ENCODE measurements around the gene TNS1. TPM values are rescaled to one million over a fixed set of nuclear protein-coding genes. Genes with fewer than 3 reads are reported as not detected.

Gene TNS1
- total RNA-seq, 1 donor from 2014 or later, result 227 TPM

DNA sequence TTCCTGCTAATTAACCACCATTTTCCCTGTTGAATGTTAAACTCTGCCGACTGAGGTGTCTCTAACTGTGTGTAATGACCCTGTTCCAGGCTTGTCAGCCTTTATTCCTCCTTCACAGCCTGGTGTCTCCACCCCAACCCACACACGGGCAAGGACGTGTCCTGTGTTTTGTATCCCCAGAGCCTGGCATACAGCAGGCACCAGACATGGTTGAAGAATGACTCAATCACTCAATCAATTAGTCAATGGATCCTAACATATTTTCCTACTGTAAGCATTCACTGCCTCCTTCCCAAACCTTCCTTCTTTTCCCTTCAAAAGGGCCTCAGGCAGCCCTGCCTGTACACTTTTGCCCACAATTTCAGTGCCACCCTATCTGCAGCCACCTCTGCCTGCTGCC is 2.7 kb upstream of the TNS1 start:
- Mint-ChIP-seq H3K36me3 (ENCODE audit: low read depth) (no peaks in the 10 kb centered on the region), H3K9me3 (ENCODE audit: low read depth) (no peaks in the 10 kb centered on the region), H3K4me3 (ENCODE audit: unreplicated experiment) (no peak overlapping the region), H3K27ac (ENCODE audit: unreplicated experiment) (peak overlapping the region; percentile 14), H3K27me3 (ENCODE audit: low read depth) (no peaks in the 10 kb centered on the region), H3K4me1 (ENCODE audit: low read depth) (peaks cover 80% of the 10 kb centered on the region)
- TF ChIP-seq CTCF (IDR thresholded peaks at IDR 0.05), result no peak
- no peak for DNase-seq (ENCODE audit: low spot score)

DNA sequence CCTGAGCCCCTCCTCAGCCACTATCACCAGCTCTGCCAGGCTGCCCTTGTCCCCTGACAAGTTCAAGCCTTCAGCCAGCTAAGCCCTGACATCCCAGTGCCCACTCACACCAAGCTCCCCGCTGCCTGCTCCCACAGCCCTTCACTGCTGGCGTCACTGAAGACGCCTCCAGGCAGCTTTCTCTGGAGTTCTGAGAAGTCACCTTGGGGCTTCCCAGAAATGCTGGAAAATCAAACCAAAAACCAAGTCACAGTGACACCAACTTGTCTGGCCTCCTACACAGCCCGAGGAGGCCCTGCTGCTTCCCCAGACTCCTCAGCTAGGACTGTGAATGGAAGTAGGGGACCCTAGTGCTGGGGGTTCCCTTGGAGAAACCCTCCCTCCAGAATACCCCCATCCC is 2.2 kb upstream of the TNS1 start:
- no peak for DNase-seq (ENCODE audit: low spot score)
- TF ChIP-seq CTCF (IDR thresholded peaks at IDR 0.05), result no peak
- no peaks in the 10 kb centered on the region for H3K9me3 Mint-ChIP-seq (ENCODE audit: low read depth)
- peaks cover 84% of the 10 kb centered on the region for H3K4me1 Mint-ChIP-seq (ENCODE audit: low read depth)
- no peaks in the 10 kb centered on the region for H3K36me3 Mint-ChIP-seq (ENCODE audit: low read depth)
- H3K27ac Mint-ChIP-seq (ENCODE audit: unreplicated experiment), result peak overlapping the region; percentile 98
- no peaks in the 10 kb centered on the region for H3K27me3 Mint-ChIP-seq (ENCODE audit: low read depth)
- H3K4me3 Mint-ChIP-seq (ENCODE audit: unreplicated experiment), result no peak overlapping the region

GRCh38 chr2:218003981-218004419 is 1.2 kb upstream of the TNS1 start:
- Mint-ChIP-seq H3K4me3 (ENCODE audit: unreplicated experiment) (peak overlapping the region; percentile 42), H3K9me3 (ENCODE audit: low read depth) (no peaks in the 10 kb centered on the region), H3K27ac (ENCODE audit: unreplicated experiment) (peak overlapping the region; percentile 98), H3K4me1 (ENCODE audit: low read depth) (peaks cover 86% of the 10 kb centered on the region), H3K27me3 (ENCODE audit: low read depth) (no peaks in the 10 kb centered on the region), H3K36me3 (ENCODE audit: low read depth) (no peaks in the 10 kb centered on the region)
- TF ChIP-seq CTCF (IDR thresholded peaks at IDR 0.05), result no peak
- no peak for DNase-seq (ENCODE audit: low spot score)

- DNase-seq (ENCODE audit: low spot score), result no peak
- Mint-ChIP-seq H3K4me3 (ENCODE audit: unreplicated experiment) (peak overlapping the region; percentile 85), H3K4me1 (ENCODE audit: low read depth) (peaks cover 85% of the 10 kb centered on the region), H3K36me3 (ENCODE audit: low read depth) (no peaks in the 10 kb centered on the region), H3K27me3 (ENCODE audit: low read depth) (no peaks in the 10 kb centered on the region), H3K9me3 (ENCODE audit: low read depth) (no peaks in the 10 kb centered on the region), H3K27ac (ENCODE audit: unreplicated experiment) (peak overlapping the region; percentile 98)
- TF ChIP-seq CTCF (IDR thresholded peaks at IDR 0.05), result no peak
Measured at GRCh38 chr2:218003281-218003944, 618 bp upstream of the TNS1 start.

DNA sequence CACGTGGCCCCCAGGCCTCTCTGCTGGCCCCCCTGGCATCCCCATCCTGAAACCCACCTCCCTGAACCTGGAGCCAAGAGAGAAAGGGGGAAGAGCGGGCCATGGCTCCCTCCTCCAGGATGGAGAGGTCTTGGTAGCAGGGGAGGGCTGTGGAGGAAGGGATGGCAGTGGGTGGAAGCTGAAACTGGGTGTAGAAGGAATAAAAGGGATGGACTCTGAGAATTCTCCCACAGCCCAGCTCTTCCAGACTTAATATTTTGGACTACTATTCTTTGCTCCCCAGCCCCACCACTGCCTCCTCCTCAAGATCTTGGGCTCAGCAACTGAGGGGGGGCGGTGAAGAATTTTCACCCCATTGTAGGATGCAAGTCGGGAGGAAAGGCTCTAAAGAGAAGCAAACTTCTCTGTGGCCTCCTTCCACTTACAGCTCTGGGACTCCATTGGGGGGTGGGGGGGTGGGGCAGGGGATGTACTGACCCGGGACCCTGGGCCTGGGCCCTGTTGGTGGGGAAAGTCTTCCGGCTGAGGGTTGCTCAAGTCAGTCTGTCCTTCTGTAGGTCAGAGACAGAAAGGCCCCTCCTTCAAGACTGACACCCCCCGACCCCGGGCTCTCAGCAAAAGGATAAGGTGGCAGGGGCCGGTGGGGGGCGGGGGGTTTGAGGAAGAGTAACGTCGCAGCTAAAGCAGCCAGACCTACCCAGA is 501 bp downstream of the TNS1 start:
- Mint-ChIP-seq H3K4me1 (ENCODE audit: low read depth) (peaks cover 88% of the 10 kb centered on the region), H3K4me3 (ENCODE audit: unreplicated experiment) (peak overlapping the region; percentile 85), H3K36me3 (ENCODE audit: low read depth) (no peaks in the 10 kb centered on the region), H3K9me3 (ENCODE audit: low read depth) (no peaks in the 10 kb centered on the region), H3K27ac (ENCODE audit: unreplicated experiment) (peak overlapping the region; percentile 98), H3K27me3 (ENCODE audit: low read depth) (no peaks in the 10 kb centered on the region)
- TF ChIP-seq CTCF (IDR thresholded peaks at IDR 0.05), result no peak
- DNase-seq (ENCODE audit: low spot score), result no peak
